GM18507 (cell line): Measurements from ENCODE around the gene RACGAP1.

ENCODE experiments used
- DNase-seq: peaks from one replicate; pipeline ENCODE4 v3.0.0; 2011; ENCODE audit warnings: low read depth; ENCODE audit not compliant: insufficient read length; ENCODE audit errors: extremely low spot score
- FAIRE-seq: peaks from 2 replicates; lab custom pipeline; 2011; peaks lifted over from hg19 to GRCh38; lab: Jason Lieb, UNC

RACGAP1 gene

DNA sequence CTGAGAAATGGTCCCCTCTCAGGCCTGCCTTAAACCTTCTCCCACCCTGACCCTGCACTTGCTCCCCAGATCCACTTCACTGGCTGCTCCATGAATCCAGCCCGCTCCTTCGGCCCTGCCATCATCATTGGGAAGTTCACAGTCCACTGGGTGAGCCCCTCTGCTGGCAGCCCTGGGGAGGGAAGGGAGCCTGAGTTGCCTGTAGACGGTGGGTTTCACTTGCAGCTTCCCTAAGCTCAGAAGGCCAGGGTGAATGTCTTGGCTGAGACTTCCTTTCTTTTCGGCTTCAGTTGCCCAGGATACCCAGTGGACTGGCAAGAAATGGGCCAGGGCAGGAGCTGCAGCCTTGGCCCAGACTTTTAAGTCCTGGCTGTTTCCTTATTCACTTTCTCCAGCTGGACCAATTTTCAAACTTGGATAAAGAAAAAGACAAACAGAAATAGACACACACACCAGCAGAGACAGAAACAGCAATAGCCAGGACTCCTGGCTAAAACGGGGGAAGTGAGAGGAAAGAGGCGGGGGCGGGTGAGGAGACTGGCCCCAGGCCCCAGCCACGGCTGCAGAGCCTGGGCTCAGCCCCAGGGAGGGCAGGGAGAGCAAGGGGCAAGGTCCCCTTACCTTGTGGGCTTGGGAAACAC is 50.5 kb downstream of the RACGAP1 start:
- DNase-seq (no peak), FAIRE-seq (no peak)

DNA sequence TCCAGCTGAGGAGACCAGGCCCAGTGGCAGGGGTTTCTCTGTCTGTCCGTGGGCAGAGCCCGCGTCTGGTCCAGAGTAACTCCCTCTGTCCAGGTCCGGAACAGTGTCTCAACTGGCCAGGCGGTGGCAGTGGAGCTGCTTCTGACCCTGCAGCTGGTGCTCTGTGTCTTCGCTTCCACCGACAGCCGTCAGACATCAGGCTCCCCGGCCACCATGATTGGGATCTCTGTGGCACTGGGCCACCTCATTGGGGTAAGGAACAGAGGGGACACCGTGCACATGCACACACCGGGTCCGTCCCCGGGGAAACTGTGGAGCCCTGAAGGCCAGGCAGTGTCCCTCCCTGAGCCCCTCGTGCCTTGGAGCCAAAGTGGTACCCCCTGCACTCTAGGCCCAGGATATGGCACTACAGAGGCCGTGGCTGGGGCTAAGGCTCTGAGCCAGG is 51.0 kb downstream of the RACGAP1 start:
- no peak for DNase-seq
- FAIRE-seq, result no peak

DNA sequence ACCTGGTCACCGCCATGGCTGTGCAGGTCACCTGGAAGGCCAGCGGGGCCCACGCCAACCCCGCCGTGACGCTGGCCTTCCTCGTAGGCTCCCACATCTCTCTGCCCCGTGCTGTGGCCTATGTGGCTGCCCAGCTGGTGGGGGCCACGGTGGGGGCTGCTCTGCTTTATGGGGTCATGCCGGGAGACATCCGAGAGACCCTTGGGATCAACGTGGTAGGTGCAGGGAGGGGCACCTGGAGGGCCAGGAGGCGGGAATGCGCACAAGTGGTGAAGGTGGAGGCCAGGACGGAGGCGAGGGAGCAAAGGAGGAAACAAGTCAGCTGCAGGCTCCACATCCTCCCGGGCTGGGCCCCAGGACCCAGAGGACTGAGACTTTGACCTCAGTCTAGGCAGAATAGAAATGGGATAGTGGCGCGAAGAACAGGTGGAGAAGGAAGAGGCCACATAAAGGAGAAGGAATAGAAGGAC is 51.9 kb downstream of the RACGAP1 start:
- DNase-seq, result no peak
- no peak for FAIRE-seq

GRCh38 chr12:49972641-49973360 is 52.5 kb downstream of the RACGAP1 start, which contains the start of gene AQP6:
Gene AQP6, plus strand, starts transcription at chr12:49972947. Its CDS starts 227 bp downstream, at chr12:49973174.
- DNase-seq (no peak), FAIRE-seq (no peak)

DNA sequence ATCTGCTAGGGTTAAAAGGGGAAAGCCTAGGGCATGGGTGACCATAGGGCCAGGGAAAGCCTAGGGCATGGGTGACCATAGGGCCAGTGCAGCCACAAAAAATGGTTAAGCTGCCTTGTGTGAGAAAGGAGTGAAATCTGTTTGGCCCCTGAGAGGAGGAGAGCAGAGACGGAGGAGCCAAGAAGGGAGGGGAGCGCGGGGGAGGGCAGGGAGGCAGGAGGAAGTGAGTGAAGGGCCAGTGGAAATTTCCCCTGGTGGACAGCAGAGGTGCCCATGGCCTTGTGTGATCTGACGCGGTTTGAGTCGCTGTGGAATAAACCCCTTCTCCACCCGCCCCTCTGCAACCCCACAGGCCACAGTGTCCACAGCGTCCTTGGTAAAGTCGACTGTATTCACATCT is 53.2 kb downstream of the RACGAP1 start:
- no peak for FAIRE-seq

GRCh38 chr12:49971141-49971540 is 54.2 kb downstream of the RACGAP1 start:
- FAIRE-seq (no peak), DNase-seq (no peak)

More for the DNA sequence above, 53.2 kb downstream of the RACGAP1 start:
- DNase-seq, result no peak

DNA sequence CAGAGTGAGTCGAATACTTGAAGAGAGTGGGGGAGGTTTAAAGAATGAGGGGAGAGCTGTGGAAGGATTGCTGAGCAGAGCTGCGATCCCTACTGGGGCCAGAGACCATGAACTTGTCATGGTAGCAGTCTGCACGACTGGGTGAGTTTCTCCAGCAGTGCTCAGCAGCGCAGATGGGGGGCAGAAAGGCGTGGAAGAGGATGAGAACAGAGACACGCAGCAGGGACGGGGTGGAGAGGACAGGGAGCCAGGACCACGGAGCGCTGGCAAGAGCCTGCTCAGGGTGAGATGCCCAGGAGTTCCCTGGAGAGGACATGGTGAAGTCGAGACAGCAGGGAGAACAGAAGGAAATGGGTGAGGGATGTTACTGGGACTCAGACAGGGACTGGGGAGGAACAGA is 54.6 kb downstream of the RACGAP1 start:
- DNase-seq (no peak), FAIRE-seq (no peak)

DNA sequence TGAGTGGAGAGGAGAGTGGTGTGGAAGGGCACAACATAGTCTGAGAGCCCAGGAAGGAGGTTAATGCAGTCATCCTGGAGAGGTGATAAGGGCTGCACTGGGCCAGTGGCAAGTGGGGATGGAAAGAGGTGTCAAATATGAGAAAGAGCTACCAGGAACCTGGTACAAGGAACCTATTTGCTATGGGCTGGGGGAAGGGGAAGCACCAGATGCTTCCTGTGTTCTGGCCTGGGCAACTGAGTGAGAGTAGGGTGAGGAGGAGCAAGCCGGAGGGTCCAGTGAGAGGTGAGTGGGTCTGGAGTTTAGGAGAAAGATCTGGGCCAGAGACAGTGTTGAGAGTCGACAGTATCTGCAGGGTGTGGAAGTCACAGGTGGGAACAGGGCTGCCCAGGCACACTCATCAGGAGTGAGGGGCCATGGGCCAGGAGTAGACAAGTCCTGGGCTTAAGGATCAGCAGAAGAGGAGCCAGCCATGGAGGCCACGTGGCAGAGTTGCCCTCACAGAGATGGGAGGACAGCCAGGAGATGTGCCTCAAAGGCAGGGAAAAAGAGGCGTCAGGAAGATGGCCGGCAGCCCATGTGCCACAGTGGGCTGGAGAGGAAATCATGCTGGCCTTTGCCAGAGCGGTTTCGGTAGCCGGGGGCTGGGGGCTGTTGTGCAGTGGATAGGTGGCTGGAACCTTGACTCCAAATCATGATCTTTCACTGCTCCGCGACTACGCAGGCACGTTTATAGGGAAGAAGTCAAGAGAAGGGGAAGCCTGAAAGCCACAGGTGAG is 55.5 kb downstream of the RACGAP1 start:
- DNase-seq, result no peak
- no peak for FAIRE-seq

DNA sequence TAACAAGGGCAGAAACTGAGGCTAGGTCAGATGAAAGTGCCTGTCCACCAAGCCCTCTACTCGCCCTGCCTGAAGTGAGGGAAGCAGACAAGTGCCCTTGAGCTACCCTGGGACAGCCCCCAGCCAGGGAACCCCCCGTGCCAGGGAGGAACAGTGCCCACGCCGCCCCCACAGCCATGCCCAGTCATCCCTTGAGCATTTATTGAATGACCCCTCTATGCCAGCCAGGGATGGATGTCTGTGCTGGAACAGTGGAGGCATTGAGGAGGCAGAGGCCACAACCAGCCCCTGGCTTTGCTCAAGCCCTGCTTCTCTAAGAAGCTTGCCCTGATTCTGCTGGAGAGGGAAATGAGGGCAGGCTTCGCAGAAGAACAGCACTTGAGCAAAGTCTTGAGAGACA is 56.3 kb downstream of the RACGAP1 start:
- FAIRE-seq (no peak), DNase-seq (no peak)

- FAIRE-seq, result no peak
- DNase-seq, result no peak
Observed at GRCh38 chr12:49968471-49968870, 56.8 kb downstream of the RACGAP1 start.

DNA sequence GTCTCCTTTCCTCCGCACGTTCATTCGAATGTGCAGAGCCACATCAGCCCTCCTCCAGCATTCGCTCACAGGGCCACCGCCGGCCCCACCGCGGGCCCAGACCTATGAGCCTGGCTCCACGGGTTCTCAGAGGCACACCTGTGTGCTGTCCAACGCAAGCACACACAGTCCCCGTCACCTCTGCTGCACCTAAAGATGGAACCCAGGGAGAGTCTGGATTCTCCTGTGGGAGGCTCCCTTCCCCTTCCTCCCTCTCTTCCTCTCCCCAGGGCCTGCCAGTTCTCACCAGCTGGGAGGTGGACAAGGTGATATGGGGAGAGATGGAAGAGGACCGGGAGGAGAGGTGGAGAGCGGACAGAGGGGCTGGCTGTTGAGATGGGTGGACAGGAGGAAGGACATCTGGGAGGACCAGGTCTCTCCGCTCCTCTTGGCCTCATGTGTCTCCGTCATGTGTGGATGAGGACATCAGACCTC is 57.5 kb downstream of the RACGAP1 start:
- DNase-seq (no peak), FAIRE-seq (no peak)

GRCh38 chr12:49967042-49967776 is 58.1 kb downstream of the RACGAP1 start:
- peak; percentile 87 for FAIRE-seq
- DNase-seq, result peak; percentile 81

DNA sequence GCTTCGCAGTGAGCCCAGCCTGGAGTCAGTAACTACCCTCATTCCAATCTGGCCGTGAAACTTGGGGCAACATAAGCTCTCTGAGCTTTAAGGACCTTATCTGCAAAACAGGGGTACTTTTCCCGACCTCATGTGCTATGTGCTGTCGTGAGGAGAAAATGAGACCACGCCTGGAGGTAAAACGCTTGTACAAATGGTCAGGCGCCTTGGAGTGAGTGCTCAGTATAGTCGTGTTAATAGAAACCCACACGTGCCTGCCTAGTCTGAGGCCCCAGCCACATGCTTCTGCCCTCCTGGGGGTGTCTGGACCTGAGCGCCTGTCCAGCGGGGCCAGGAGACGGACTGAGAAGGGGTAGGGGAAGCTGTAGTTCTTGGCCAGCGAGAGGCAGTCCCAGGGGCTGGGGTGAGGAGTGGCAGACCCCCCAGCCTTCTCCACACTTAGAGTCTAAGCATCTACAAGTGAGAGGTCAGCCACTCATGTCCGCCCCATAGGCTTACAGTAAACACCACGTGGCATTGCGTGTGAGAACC is 58.7 kb downstream of the RACGAP1 start:
- FAIRE-seq, result no peak
- DNase-seq, result no peak

- DNase-seq (no peak), FAIRE-seq (no peak)
Observed at GRCh38 chr12:49965836-49966235, 59.5 kb downstream of the RACGAP1 start.

GRCh38 chr12:49964849-49965624 is 60.3 kb downstream of the RACGAP1 start:
- no peak for FAIRE-seq
- DNase-seq, result no peak

DNA sequence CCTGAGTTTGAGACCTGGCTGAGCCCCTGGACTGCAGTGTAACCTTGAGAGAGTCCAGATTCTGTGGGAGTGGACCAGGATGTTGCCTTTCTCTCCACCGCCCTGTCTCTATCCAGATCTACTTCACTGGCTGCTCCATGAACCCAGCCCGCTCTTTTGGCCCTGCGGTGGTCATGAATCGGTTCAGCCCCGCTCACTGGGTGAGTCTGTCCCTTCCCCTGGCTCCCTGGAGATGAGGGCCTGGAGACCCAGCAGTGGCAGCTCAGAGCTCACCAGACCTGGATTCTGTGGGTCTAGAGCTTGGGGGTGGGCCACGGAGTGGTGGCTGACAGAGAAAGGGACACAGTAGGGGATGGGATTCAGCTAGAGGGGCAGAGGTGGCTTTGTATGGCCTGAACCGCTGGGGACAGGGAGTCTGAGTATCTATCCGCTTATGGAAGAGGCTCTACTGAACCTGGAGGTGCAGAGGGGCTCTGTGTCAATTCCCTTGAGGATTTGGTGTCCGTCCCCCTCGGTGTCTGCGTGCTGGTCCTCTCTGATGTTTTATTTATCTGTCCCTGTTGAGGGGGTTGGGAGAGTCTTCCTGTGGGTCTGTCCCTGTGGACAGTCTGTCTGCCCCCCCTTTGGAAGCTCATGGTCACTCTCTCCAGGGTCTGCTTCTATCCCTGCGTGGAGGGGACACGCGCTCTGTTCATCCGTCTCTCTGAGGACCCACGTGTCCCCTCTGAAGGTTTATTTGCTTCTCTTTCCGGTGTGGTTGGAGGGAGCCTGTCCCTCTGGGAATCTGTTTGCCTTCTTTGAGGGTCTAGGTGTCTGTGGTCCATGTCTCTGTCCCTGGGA is 61.1 kb downstream of the RACGAP1 start:
- DNase-seq (no peak), FAIRE-seq (no peak)

GRCh38 chr12:49962861-49963765 is 62.2 kb downstream of the RACGAP1 start:
- FAIRE-seq (no peak), DNase-seq (no peak)
